HG02642 (cell line): Measurements from ENCODE around the gene HLX.

Experiments used
- ATAC-seq: cut with Tn5 transposase; IDR thresholded peaks from one replicate; pipeline ENCODE4 v1.9.1; 2021; ENCODE audit warnings: mild to moderate bottlenecking; ENCODE audit not compliant: unreplicated experiment, poor library complexity

The HLX gene

GRCh38 chr1:220894025-220894923 is 15.0 kb downstream of the HLX start:
- no peak for ATAC-seq

GRCh38 chr1:220894924-220895256 is 15.6 kb downstream of the HLX start:
- ATAC-seq, result no peak

GRCh38 chr1:220895412-220895946 is 16.2 kb downstream of the HLX start:
- no peak for ATAC-seq

- no peak for ATAC-seq
Observed at GRCh38 chr1:220896092-220896491, 16.8 kb downstream of the HLX start.

GRCh38 chr1:220900842-220901241 is 21.6 kb downstream of the HLX start:
- ATAC-seq, result no peak

- no peak for ATAC-seq
Observed at GRCh38 chr1:220901881-220902280, 22.6 kb downstream of the HLX start.

GRCh38 chr1:220902916-220903315 is 23.7 kb downstream of the HLX start:
- ATAC-seq, result no peak

GRCh38 chr1:220904876-220905275 is 25.6 kb downstream of the HLX start:
- no peak for ATAC-seq

- ATAC-seq, result no peak
Observed at GRCh38 chr1:220905650-220906560, 26.7 kb downstream of the HLX start.

GRCh38 chr1:220906561-220907334 is 27.5 kb downstream of the HLX start:
- no peak for ATAC-seq

- ATAC-seq, result peak; percentile 46
Observed at GRCh38 chr1:220908757-220909156, 29.5 kb downstream of the HLX start.

GRCh38 chr1:220910021-220910420 is 30.8 kb downstream of the HLX start:
- ATAC-seq, result no peak

- no peak for ATAC-seq
Observed at GRCh38 chr1:220914283-220915116, 35.3 kb downstream of the HLX start.

GRCh38 chr1:220915117-220915440 is 35.8 kb downstream of the HLX start:
- ATAC-seq, result no peak

GRCh38 chr1:220915954-220916353 is 36.7 kb downstream of the HLX start:
- ATAC-seq, result no peak

- no peak for ATAC-seq
Observed at GRCh38 chr1:220917101-220917500, 37.9 kb downstream of the HLX start.

- ATAC-seq, result no peak
Observed at GRCh38 chr1:220917535-220918209, 38.4 kb downstream of the HLX start.

GRCh38 chr1:220918285-220918951 is 39.2 kb downstream of the HLX start:
- no peak for ATAC-seq
